ENCODE data around the gene CDH24.

GRCh38 chr14:23047751-23048693, 9.3 kb downstream of the CDH24 start:
- TF ChIP-seq USF2 (IDR thresholded peaks at IDR 0.05; ENCODE audit: low read length) (no peak), CBX5 (IDR thresholded peaks at IDR 0.05; ENCODE audit: low read depth, low read length) (no peak), CTCF (IDR thresholded peaks at IDR 0.05; ENCODE audit: control extremely low read depth in 1 of 3, insufficient read depth in 1 of 3, low read depth in 1 of 3, low read length in 3 of 3) (no peak), SIN3A (conservative IDR thresholded peaks at IDR 0.05 in 1 of 2, IDR thresholded peaks at IDR 0.05 in 1 of 2; ENCODE audit: low read depth in 1 of 2, low read length in 2 of 2) (no peak), ZNF274 (IDR thresholded peaks at IDR 0.05; ENCODE audit: borderline replicate concordance, extremely low read depth, low read length) (no peak), ATF3 (IDR thresholded peaks at IDR 0.05; ENCODE audit: insufficient read depth, low read depth, low read length) (no peak), RFX5 (IDR thresholded peaks at IDR 0.05; ENCODE audit: borderline replicate concordance, low read depth, low read length) (no peak)

Data from H1 (cell line).